Activated naive CD4-positive, alpha-beta T cell treated with anti-CD3 and anti-CD28 coated beads, Interleukin-2, amount 10 ng/mL, durations not matched to agents 7 days and 5 days (primary cell): ENCODE measurements around the gene TMEM163.

Source experiments
- CTCF ChIA-PET: fragments of 350-600 bp; sonication (Branson Sonifier 250); formaldehyde crosslinking; loops from one replicate; lab custom pipeline; 2021; ENCODE audit warnings: antibody characterized with exemption; lab: Charles Lee
- DNase-seq: peaks from one replicate; pipeline ENCODE4 v3.0.0-alpha.2; 2020
- H3K27ac Mint-ChIP-seq: one replicate; pipeline ENCODE4 v1.8.0; 2021; ENCODE audit warnings: mild to moderate bottlenecking, moderate library complexity, mixed read lengths
- H3K27me3 Mint-ChIP-seq: one replicate; pipeline ENCODE4 v1.8.0; 2021; ENCODE audit warnings: mild to moderate bottlenecking, mixed read lengths
- H3K36me3 Mint-ChIP-seq: one replicate; pipeline ENCODE4 v1.8.0; 2021; ENCODE audit warnings: mixed read lengths
- H3K4me1 Mint-ChIP-seq: one replicate; pipeline ENCODE4 v1.8.0; 2021; ENCODE audit warnings: mixed read lengths
- H3K4me3 Mint-ChIP-seq: one replicate; pipeline ENCODE4 v1.8.0; 2021; ENCODE audit warnings: mild to moderate bottlenecking, moderate library complexity, mixed read lengths
- H3K9me3 Mint-ChIP-seq: one replicate; pipeline ENCODE4 v1.8.0; 2021; ENCODE audit warnings: mixed read lengths

Gene TMEM163

DNA sequence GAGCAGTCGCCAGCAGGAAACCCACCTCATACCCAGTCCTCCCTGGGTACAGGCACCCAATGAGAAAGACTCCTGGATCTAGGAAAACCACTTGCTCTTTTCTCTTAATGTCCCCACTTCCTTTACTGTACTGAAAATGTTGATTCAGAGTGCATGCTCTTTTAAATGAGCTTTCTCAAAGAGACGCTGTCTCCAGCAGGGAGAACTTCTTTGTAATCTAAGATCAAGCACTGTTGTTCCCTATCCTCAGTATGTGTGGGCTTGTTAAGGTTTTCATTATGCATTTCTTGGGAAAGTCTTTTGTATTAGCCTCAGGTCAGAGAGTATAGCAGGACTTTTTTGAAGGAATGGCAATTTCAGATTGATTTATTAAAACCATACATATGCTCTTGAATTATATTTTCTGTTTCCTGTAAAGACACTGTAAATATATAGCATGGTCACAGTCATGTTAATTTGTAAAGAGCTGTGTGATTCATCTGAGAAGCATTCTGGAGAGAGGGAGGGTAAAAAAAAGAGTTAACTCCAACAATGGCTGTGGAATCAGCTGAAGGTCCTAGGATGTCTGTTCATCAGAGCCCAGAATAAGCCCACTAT lies 286.9 kb downstream of the TMEM163 start:
- DNase-seq = no peak
- Mint-ChIP-seq H3K4me3 (no peak overlapping the region), H3K36me3 (peaks cover 14% of the 10 kb centered on the region), H3K9me3 (no peaks in the 10 kb centered on the region), H3K27ac (no peak overlapping the region), H3K4me1 (no peaks in the 10 kb centered on the region), H3K27me3 (no peaks in the 10 kb centered on the region)
- CTCF ChIA-PET = interaction anchor here (1.2 kb wide), 1 partner anchor 19 kb away, joined by 5 read pairs; no protein-coding TSS in a partner anchor

DNA sequence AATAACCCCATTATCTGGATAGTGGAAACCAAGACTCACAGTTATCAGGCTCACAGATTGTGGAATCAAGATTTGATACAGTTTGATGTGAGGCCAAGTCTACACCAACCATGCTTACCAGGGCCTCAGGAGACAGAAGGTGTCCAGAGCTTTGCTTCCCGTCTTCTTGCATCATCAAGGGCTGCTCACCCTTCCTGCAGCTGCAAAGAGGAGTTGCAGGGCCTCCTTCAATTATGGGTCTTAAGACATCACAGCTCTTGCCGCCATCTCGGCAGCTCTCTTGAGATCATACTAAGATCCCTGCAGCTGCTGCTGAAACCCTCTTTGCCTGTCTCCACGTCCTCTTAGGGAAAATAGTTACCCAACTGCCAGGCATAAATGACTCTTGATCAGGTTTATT lies 288.9 kb downstream of the TMEM163 start:
- H3K4me1 Mint-ChIP-seq = peaks cover 3% of the 10 kb centered on the region
- no peak overlapping the region for H3K4me3 Mint-ChIP-seq
- no peaks in the 10 kb centered on the region for H3K9me3 Mint-ChIP-seq
- CTCF ChIA-PET = no interaction called here
- peaks cover 9% of the 10 kb centered on the region for H3K36me3 Mint-ChIP-seq
- no peak for DNase-seq
- no peak overlapping the region for H3K27ac Mint-ChIP-seq
- H3K27me3 Mint-ChIP-seq = no peaks in the 10 kb centered on the region

DNA sequence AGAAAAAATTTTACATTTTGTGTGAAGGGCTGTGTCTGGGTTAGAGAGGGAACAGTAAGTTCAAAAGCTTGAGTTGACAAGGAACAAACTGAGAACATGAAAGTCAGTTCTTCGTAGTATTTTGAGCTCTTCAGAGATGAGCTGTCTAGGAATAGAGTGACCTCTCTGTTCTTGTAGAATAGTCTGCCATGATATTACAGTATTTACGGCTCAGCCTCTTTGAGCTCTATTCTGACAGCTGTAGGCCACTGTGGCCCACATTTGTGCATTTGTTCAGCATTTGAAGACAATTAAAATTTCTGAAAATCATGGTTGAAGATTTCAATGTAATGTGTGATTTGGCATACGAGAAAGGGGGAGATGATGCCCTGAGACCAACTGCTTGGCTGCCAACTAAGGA lies 292.1 kb downstream of the TMEM163 start:
- Mint-ChIP-seq H3K27ac (no peak overlapping the region), H3K36me3 (peaks cover 20% of the 10 kb centered on the region), H3K9me3 (no peaks in the 10 kb centered on the region), H3K4me1 (peaks cover 3% of the 10 kb centered on the region), H3K27me3 (no peaks in the 10 kb centered on the region), H3K4me3 (no peak overlapping the region)
- CTCF ChIA-PET = interaction anchor here (1.6 to 1.9 kb wide), 2 partner anchors 14 to 25 kb away, joined by 4 to 7 read pairs; no protein-coding TSS in a partner anchor
- DNase-seq = no peak

DNA sequence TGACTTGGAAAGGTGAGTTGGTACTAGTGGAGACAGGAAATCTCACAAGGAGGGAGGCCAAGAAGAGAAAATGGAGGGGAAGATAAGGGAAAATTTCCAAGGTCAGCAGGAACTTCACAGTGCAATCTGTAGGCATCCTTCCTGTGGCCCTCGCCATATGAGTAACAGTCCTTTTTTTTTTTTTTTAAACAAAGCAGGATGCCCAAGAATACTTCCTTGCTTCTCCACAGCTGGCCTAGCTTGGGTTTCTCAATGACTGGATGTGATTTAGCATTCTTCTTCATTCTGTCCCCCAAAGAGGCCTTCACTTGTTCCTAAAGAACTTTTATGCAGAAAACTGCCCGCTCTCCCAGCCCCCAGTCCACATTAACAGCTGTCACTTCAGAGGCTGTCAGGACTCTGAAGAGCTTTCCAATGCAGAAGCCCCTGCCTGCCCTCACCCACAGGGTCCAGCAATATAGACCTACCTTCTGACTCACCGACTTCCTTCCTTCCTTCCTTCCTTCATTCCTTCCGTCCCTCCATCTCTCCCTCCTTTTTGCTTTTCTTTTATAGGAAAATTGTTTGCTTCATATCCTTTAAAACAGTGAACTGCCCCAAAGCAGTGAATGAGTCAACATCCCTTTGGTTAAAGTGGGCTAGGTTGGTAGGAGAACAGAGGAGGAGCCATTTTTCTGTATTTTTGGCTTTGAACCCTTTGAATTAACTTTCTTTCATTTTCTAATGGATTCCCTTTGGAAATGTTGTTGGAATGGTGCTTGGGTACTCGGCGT lies 292.9 kb downstream of the TMEM163 start:
- Mint-ChIP-seq H3K27me3 (no peaks in the 10 kb centered on the region), H3K4me3 (no peak overlapping the region)
- CTCF ChIA-PET = interaction anchor here (1.6 to 1.9 kb wide), 2 partner anchors 14 to 26 kb away, joined by 4 to 7 read pairs; no protein-coding TSS in a partner anchor

DNA sequence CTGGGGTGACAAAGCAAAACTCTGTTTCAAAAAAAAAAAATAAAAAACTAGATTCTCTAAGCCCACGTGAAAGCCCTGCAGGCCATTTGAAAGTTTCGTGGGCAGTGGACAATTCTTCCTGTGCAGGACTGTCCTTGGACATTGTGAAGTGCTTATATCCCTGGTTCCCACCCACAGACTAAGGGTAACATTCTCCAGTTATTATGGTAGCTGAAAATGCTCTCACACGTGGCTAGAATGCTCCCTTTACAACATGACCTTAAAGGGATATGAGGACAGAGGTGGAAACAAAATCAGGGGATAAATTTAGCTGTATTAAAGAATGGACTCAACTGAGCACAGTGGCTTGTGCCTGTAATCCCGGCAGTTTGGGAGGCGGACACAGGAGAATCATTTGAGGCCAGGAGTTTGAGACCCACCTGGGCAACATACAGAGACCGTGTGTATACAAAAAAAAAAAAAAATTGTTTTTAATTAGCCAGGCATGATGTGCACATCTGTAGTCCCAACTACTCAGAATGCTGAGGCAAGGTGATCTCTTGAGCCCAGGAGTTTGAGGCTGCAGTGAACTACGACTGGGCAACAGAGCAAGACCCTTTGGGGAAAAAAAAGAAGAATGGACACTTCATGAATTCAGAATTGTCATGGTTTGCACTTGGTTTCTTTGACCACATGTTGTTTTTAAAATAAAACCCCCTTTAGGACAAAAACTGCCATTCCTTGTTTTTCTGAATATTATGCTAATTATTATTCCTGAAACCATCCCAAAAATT lies 297.1 kb downstream of the TMEM163 start:
- peaks cover 15% of the 10 kb centered on the region for H3K36me3 Mint-ChIP-seq
- H3K4me1 Mint-ChIP-seq = peaks cover 3% of the 10 kb centered on the region
- no peaks in the 10 kb centered on the region for H3K27me3 Mint-ChIP-seq

More for the DNA sequence above, 292.9 kb downstream of the TMEM163 start:
- Mint-ChIP-seq H3K27ac (no peak overlapping the region), H3K9me3 (no peaks in the 10 kb centered on the region), H3K36me3 (peaks cover 16% of the 10 kb centered on the region), H3K4me1 (peaks cover 3% of the 10 kb centered on the region)
- DNase-seq = no peak

DNA sequence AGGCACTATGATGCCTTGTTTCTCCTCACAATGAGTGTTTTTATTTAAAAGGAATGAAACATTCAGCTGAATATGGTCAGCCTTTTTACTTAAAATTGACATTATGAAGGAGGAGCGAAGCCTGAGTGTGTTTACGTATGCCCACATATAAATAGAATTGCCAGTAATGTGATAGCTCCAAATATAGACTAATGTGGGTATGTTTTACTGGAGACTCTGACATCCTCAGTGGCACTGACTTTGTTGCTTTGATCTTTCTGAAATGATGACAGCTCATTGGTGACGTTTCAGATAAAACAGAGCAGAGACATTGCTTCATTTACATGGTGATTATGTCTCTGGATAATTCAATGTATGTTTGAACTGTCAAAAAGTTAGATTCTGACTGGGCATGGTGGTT lies 297.9 kb downstream of the TMEM163 start:
- H3K9me3 Mint-ChIP-seq = no peaks in the 10 kb centered on the region
- peaks cover 3% of the 10 kb centered on the region for H3K4me1 Mint-ChIP-seq
- H3K27ac Mint-ChIP-seq = no peak overlapping the region
- peaks cover 15% of the 10 kb centered on the region for H3K36me3 Mint-ChIP-seq
- CTCF ChIA-PET = interaction anchor here (1.4 kb wide), 1 partner anchor 30 kb away, joined by 4 read pairs; no protein-coding TSS in a partner anchor
- H3K27me3 Mint-ChIP-seq = no peaks in the 10 kb centered on the region
- DNase-seq = no peak
- no peak overlapping the region for H3K4me3 Mint-ChIP-seq

More for the DNA sequence above, 297.1 kb downstream of the TMEM163 start:
- Mint-ChIP-seq H3K9me3 (no peaks in the 10 kb centered on the region), H3K27ac (no peak overlapping the region), H3K4me3 (no peak overlapping the region)
- no peak for DNase-seq
- CTCF ChIA-PET = interaction anchor here (0.5 to 1.4 kb wide), 2 partner anchors 29 to 1247 kb away, joined by 4 to 5 read pairs; no protein-coding TSS in a partner anchor

DNA sequence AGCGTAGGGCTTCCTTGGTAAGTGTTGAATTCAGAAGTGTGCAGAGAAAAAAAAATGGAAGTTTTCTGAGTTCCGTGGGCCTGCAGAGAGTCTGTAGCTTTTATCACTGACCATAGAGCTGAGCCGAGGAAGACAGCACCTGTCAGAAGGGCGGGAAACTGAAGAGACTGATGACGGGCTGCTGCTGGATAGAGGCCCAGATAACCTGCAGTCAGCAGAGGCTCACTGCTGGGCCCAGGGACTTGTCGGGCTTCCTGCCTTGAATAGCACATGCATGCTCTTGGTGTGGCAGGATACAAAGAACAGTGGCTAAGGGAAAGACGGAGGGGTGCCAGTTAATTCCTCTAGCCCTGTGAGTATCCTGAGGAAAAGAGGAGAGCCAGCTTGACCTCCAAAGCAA lies 298.5 kb downstream of the TMEM163 start:
- no peaks in the 10 kb centered on the region for H3K4me1 Mint-ChIP-seq
- H3K9me3 Mint-ChIP-seq = no peaks in the 10 kb centered on the region
- H3K36me3 Mint-ChIP-seq = peaks cover 15% of the 10 kb centered on the region
- no peak for DNase-seq
- no peak overlapping the region for H3K4me3 Mint-ChIP-seq
- CTCF ChIA-PET = interaction anchor here (1.0 to 1.4 kb wide), 2 partner anchors 31 to 534 kb away, joined by 3 to 4 read pairs; no protein-coding TSS in a partner anchor
- no peaks in the 10 kb centered on the region for H3K27me3 Mint-ChIP-seq
- no peak overlapping the region for H3K27ac Mint-ChIP-seq

DNA sequence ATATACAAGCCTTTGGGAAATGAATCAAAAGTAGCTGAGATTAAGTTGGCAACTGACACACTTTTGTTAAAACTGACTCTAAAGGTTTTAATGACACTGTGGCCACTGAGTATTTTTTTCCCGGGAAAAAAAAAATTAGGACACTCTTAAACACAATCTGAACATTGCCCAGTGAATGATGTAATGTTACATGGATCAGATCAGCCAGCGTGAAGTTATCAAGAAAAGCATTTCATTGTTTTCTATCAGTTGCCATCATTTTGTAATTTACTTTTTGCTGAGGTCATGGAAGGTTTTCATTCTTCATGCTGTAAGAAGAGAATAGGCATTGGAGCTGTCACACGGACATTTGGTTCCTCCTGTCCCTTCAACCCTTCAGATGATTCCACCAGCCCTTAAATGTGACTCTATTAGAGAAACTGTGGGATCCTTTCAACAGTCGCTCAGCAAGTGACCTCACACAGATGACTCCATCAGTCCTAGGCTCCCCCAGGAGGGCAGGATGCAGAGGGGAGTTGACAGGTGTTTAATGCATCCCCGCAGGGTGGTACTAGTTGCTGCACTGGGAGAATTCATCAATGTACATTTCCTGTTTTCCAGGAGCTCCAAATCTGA lies 300.7 kb downstream of the TMEM163 start:
- no peaks in the 10 kb centered on the region for H3K9me3 Mint-ChIP-seq
- H3K27ac Mint-ChIP-seq = no peak overlapping the region
- no peaks in the 10 kb centered on the region for H3K27me3 Mint-ChIP-seq
- CTCF ChIA-PET = interaction anchor here (1.2 to 1.7 kb wide), 2 partner anchors 33 to 172 kb away, joined by 4 to 8 read pairs; no protein-coding TSS in a partner anchor
- no peak overlapping the region for H3K4me3 Mint-ChIP-seq
- no peak for DNase-seq
- H3K36me3 Mint-ChIP-seq = peaks cover 8% of the 10 kb centered on the region
- no peaks in the 10 kb centered on the region for H3K4me1 Mint-ChIP-seq

DNA sequence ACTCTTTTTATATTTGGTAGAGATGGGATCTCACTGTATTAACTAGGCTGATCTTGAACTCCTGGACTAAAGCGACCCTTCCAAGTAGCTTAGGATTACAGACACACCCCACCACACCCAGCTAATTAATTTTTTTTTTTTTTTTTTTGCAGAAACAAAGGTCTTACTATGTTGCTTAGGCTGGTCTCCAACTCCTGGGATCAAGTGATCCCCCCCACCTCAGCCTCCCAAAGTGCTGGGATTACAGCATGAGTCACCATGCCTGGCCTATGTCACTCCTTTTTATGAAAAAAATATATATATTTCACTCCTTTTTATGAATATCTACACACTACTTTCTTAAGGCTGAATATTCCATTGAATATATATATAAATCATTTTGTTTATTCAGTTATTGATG lies 302.2 kb downstream of the TMEM163 start:
- Mint-ChIP-seq H3K36me3 (peaks cover 4% of the 10 kb centered on the region), H3K9me3 (no peaks in the 10 kb centered on the region), H3K4me1 (peaks cover 7% of the 10 kb centered on the region), H3K27me3 (no peaks in the 10 kb centered on the region), H3K27ac (no peak overlapping the region), H3K4me3 (no peak overlapping the region)
- no peak for DNase-seq
- CTCF ChIA-PET = no interaction called here

DNA sequence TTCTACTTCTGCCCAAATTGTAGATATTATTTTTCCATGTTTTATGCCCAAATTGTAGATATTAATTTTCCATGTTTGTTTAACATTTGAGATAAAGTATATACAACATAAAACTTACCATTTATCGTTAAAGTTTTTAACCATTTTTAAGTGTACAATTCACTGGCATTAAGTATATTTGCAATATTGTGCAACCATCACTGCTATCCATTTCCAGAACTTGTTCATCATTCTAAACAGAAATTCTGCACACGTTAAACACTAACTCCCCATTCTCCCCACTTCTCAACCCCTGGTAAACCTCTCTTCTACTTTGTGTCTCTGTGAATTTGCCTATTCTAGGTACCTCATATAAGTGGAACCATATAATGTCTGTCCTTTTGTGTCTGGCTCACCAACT lies 302.8 kb downstream of the TMEM163 start:
- CTCF ChIA-PET = no interaction called here
- no peak for DNase-seq
- H3K4me3 Mint-ChIP-seq = no peak overlapping the region
- no peaks in the 10 kb centered on the region for H3K9me3 Mint-ChIP-seq
- H3K4me1 Mint-ChIP-seq = peaks cover 13% of the 10 kb centered on the region
- H3K27me3 Mint-ChIP-seq = no peaks in the 10 kb centered on the region
- peaks cover 4% of the 10 kb centered on the region for H3K36me3 Mint-ChIP-seq
- no peak overlapping the region for H3K27ac Mint-ChIP-seq

DNA sequence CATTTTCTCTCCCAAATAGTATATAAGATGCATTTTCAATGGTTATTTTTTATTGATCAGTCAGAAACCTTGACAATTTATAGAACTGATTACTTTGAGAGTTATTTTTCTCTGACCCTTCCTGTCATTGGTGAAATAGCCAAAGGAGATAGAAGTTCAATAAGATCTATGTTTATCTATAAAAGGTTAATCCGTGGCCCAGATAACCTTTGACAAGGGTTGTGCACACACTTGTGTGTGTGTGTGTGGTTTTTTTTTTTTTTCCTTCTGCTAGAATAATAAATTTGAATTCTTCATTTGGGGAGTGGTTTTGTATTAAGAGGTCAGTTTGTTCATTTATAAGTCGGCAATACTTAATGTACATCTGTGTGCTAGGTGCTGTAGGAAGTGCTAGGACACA lies 304.9 kb downstream of the TMEM163 start:
- H3K27me3 Mint-ChIP-seq = no peaks in the 10 kb centered on the region
- CTCF ChIA-PET = interaction anchor here (1.1 to 6.8 kb wide), 5 partner anchors 166 to 529 kb away, joined by 3 to 174 read pairs (median 50); no protein-coding TSS in a partner anchor
- DNase-seq = no peak
- peaks cover 25% of the 10 kb centered on the region for H3K4me1 Mint-ChIP-seq
- no peaks in the 10 kb centered on the region for H3K9me3 Mint-ChIP-seq
- no peak overlapping the region for H3K27ac Mint-ChIP-seq
- H3K36me3 Mint-ChIP-seq = peaks cover 4% of the 10 kb centered on the region
- H3K4me3 Mint-ChIP-seq = no peak overlapping the region

DNA sequence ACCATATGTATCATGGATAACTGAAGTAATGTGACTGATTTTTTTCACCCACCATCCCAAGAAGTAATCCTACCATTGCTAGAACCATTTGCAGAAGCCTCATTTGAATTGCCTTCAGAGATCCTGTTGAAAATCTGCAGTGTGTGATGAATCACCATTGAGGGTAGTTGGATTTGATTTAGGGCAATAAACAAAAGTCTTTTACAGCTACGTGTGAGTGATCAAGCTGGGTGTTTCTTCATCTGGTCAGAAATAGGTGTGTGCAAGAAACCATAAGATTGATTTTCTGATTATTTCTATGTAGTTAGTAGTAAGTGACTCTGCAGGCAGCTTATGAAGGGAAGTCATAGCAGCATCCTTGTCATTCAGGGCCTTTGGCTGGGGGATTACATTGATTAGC lies 305.4 kb downstream of the TMEM163 start:
- CTCF ChIA-PET = interaction anchor here (1.1 to 6.8 kb wide), 7 partner anchors 15 to 569 kb away, joined by 3 to 174 read pairs (median 13); no protein-coding TSS in a partner anchor
- no peak overlapping the region for H3K27ac Mint-ChIP-seq
- H3K36me3 Mint-ChIP-seq = peaks cover 4% of the 10 kb centered on the region
- H3K4me1 Mint-ChIP-seq = peaks cover 28% of the 10 kb centered on the region
- H3K4me3 Mint-ChIP-seq = no peak overlapping the region
- no peak for DNase-seq
- no peaks in the 10 kb centered on the region for H3K9me3 Mint-ChIP-seq
- no peaks in the 10 kb centered on the region for H3K27me3 Mint-ChIP-seq

DNA sequence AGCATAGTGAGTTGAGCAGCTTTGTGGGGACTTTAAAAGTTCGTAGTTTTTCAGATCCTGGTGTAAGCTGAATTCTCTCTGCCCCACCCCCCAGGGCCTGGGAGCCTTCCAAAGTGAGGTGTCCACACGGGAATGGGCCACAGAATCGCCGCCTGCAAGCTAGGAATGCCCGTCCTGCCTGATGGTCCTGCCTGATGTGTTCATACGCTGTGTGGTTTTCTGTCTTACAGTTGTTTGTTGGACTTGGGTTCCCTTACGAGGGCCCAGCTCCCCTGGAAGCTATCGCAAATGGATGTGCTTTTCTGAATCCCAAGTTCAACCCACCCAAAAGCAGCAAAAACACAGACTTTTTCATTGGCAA lies 306.2 kb downstream of the TMEM163 start:
- Mint-ChIP-seq H3K27me3 (no peaks in the 10 kb centered on the region), H3K9me3 (no peaks in the 10 kb centered on the region), H3K27ac (no peak overlapping the region), H3K4me1 (peaks cover 33% of the 10 kb centered on the region), H3K36me3 (peaks cover 2% of the 10 kb centered on the region), H3K4me3 (no peak overlapping the region)
- DNase-seq = no peak
- CTCF ChIA-PET = interaction anchor here (0.7 to 6.8 kb wide), 32 partner anchors 14 to 568 kb away, joined by 3 to 174 read pairs (median 5); no protein-coding TSS in a partner anchor
